Vagina (tissue), 2 donors: ENCODE results near the gene SIGLEC7. TPM values are rescaled to one million over a fixed set of nuclear protein-coding genes. Genes with fewer than 3 reads are reported as not detected.

Experiments used
- DNase-seq, 2 donors: peaks; one replicate each; pipeline ENCODE4 v3.0.0-alpha.2; 2017; ENCODE audit errors: extremely low spot score in 2 of 2
- H3K27ac ChIP-seq: fragments of 200-600 bp; sonication (generic); one replicate; pipeline ENCODE4 v1.5.1; 2019
- H3K27me3 ChIP-seq: fragments of 200-600 bp; sonication (generic); one replicate; pipeline ENCODE4 v1.5.1; 2019
- H3K36me3 ChIP-seq, 2 donors: fragments of 200-600 bp; sonication (generic); one replicate each; pipeline ENCODE4 v1.5.1; 2017 to 2019
- H3K4me1 ChIP-seq: fragments of 200-600 bp; sonication (generic); one replicate; pipeline ENCODE4 v1.5.1; 2019
- H3K4me3 ChIP-seq, 2 donors: fragments of 200-600 bp; sonication (generic); 1 replicate in 1 of 2; 2 replicates in 1 of 2; pipeline ENCODE4 v1.5.1; 2016 to 2019
- H3K9me3 ChIP-seq: fragments of 200-600 bp; sonication (generic); one replicate; pipeline ENCODE4 v1.5.1; 2019
- CTCF ChIP-seq, 3 experiments: fragments of 450-650 bp in 2 of 3; fragments of 200-600 bp in 1 of 3; sonication (generic) in 1 of 3; IDR thresholded peaks; one replicate each; pipeline ENCODE4 v1.5.1; 2017 to 2019; ENCODE audit warnings: antibody characterized with exemption in 3 of 3, mild to moderate bottlenecking in 2 of 3, moderate library complexity in 2 of 3
- POLR2A ChIP-seq, 2 donors: fragments of 450-650 bp; IDR thresholded peaks; one replicate each; pipeline ENCODE4 v1.6.1; 2017; ENCODE audit warnings: antibody characterized with exemption in 2 of 2, mild to moderate bottlenecking in 2 of 2, moderate library complexity in 2 of 2
- POLR2AphosphoS5 ChIP-seq, 2 donors: sonication (generic); formaldehyde crosslinking; IDR thresholded peaks; one replicate each; pipeline ENCODE4 v1.9.0; 2017; ENCODE audit warnings: antibody characterized with exemption in 2 of 2, mild to moderate bottlenecking in 2 of 2, low read depth in 1 of 2; ENCODE audit not compliant: insufficient read depth in 1 of 2
- intact Hi-C: fragments of 100-400 bp; cut with DNase I; formaldehyde crosslinking; loops from one replicate; pipeline ENCODE4 v1.15.1; 2023
- total RNA-seq: library from RNA; depleted of rRNA; stranded (reverse); fragments of >200 nt; gene quantifications from one replicate; pipeline ENCODE4 v1.2.3, GENCODE V29; 2016

Gene SIGLEC7
- total RNA-seq, 1 donor from 2014 or later, result 1.5 TPM

- DNase-seq, result no peak
- TF ChIP-seq POLR2A (IDR thresholded peaks at IDR 0.05) (no peak), POLR2AphosphoS5 (IDR thresholded peaks at IDR 0.05; ENCODE audit: insufficient read depth in 1 of 2, low read depth in 1 of 2) (no peak), CTCF (IDR thresholded peaks at IDR 0.05) (no peak)
- intact Hi-C loops, result loop anchor here (10.0 kb wide), 1 partner anchor 238 kb away; no protein-coding TSS in a partner anchor
- peaks cover 8% of the 10 kb centered on the region for H3K4me1 ChIP-seq
- no peak overlapping the region for H3K27ac ChIP-seq
- no peaks in the 10 kb centered on the region for H3K9me3 ChIP-seq
- H3K36me3 ChIP-seq, result no peaks in the 10 kb centered on the region
- H3K4me3 ChIP-seq, result no peak overlapping the region
- no peaks in the 10 kb centered on the region for H3K27me3 ChIP-seq
These were observed 45.5 kb upstream of the SIGLEC7 start for GRCh38 chr19:51096473-51097165.

GRCh38 chr19:51097166-51097738 lies 44.8 kb upstream of the SIGLEC7 start:
- intact Hi-C loops, result loop anchor here (10.0 kb wide), 1 partner anchor 238 kb away; no protein-coding TSS in a partner anchor
- H3K27ac ChIP-seq, result no peak overlapping the region
- peaks cover 8% of the 10 kb centered on the region for H3K4me1 ChIP-seq
- no peaks in the 10 kb centered on the region for H3K27me3 ChIP-seq
- no peak overlapping the region for H3K4me3 ChIP-seq
- TF ChIP-seq CTCF (IDR thresholded peaks at IDR 0.05), result peak; percentile 2 to 32 (median 29)
- no peak for TF ChIP-seq POLR2A (IDR thresholded peaks at IDR 0.05)
- no peak for TF ChIP-seq POLR2AphosphoS5 (IDR thresholded peaks at IDR 0.05; ENCODE audit: insufficient read depth in 1 of 2, low read depth in 1 of 2)
- H3K9me3 ChIP-seq, result no peaks in the 10 kb centered on the region
- DNase-seq, result no peak
- peaks cover 0 to 2% of the 10 kb centered on the region in 2 donors for H3K36me3 ChIP-seq

- Histone ChIP-seq H3K27ac (no peak overlapping the region), H3K4me3 (no peak overlapping the region), H3K9me3 (no peaks in the 10 kb centered on the region), H3K27me3 (no peaks in the 10 kb centered on the region), H3K4me1 (peaks cover 8% of the 10 kb centered on the region), H3K36me3 (peaks cover 0 to 7% of the 10 kb centered on the region in 2 donors)
- no peak for TF ChIP-seq CTCF (IDR thresholded peaks at IDR 0.05)
- no peak for TF ChIP-seq POLR2AphosphoS5 (IDR thresholded peaks at IDR 0.05; ENCODE audit: insufficient read depth in 1 of 2, low read depth in 1 of 2)
- TF ChIP-seq POLR2A (IDR thresholded peaks at IDR 0.05), result no peak
- DNase-seq, result no peak
- intact Hi-C loops, result loop anchor here (10.0 kb wide), 1 partner anchor 237 kb away; no protein-coding TSS in a partner anchor
These were observed 44.3 kb upstream of the SIGLEC7 start for GRCh38 chr19:51097796-51098195.

- Histone ChIP-seq H3K27ac (no peak overlapping the region), H3K4me1 (peaks cover 7% of the 10 kb centered on the region), H3K36me3 (peaks cover 0 to 7% of the 10 kb centered on the region in 2 donors), H3K4me3 (peak overlapping the region in 1 of 2 donors; percentile 18), H3K9me3 (no peaks in the 10 kb centered on the region), H3K27me3 (no peaks in the 10 kb centered on the region)
- intact Hi-C loops, result loop anchor here (10.0 kb wide), 1 partner anchor 236 kb away; no protein-coding TSS in a partner anchor
- TF ChIP-seq CTCF (IDR thresholded peaks at IDR 0.05) (no peak), POLR2A (IDR thresholded peaks at IDR 0.05) (no peak), POLR2AphosphoS5 (IDR thresholded peaks at IDR 0.05; ENCODE audit: insufficient read depth in 1 of 2, low read depth in 1 of 2) (no peak)
- DNase-seq, result no peak
These were observed 43.6 kb upstream of the SIGLEC7 start for GRCh38 chr19:51098365-51099046.
